HEK293 (cell line): Measurements from ENCODE around the gene ZNF768.

Source experiments
- CTCF ChIA-PET: fragments of 350-600 bp; formaldehyde crosslinking; extraction: SDS; loops from one replicate; lab custom pipeline; 2021; ENCODE audit warnings: antibody characterized with exemption; lab: Yijun Ruan, JAX
- POLR2A ChIA-PET: fragments of 300-600 bp; formaldehyde crosslinking; extraction: SDS; loops from one replicate; lab custom pipeline; 2020; ENCODE audit warnings: antibody characterized with exemption, inconsistent platforms; lab: Yijun Ruan, JAX
- H3K27ac ChIP-seq: fragments of 200-500 bp; sonication (Bioruptor generic); 2 replicates; pipeline ENCODE4 v1.5.1; 2014; ENCODE audit warnings: low read depth, low read length, control low read depth, inconsistent platforms; ENCODE audit errors: extremely low read depth
- H3K36me3 ChIP-seq, 2 experiments: fragments of 200-500 bp in 1 of 2; sonication (Bioruptor generic) in 1 of 2; 1 replicate in 1 of 2; 2 replicates in 1 of 2; pipeline ENCODE4 v1.5.1; 2014 to 2017; ENCODE audit warnings: inconsistent platforms in 2 of 2, low read length in 2 of 2; ENCODE audit not compliant: control insufficient read depth in 2 of 2, insufficient read depth in 1 of 2
- H3K4me1 ChIP-seq: fragments of 200-500 bp; sonication (Bioruptor generic); 2 replicates; pipeline ENCODE4 v1.5.1; 2014; ENCODE audit warnings: mild to moderate bottlenecking, low read length, inconsistent platforms; ENCODE audit not compliant: control insufficient read depth, insufficient read depth
- H3K4me3 ChIP-seq: 2 replicates; pipeline ENCODE4 v1.5.1; 2011; ENCODE audit warnings: low read depth, mild to moderate bottlenecking, control low read depth, low read length, moderate library complexity
- H3K9me3 ChIP-seq: fragments of 200-500 bp; sonication (Bioruptor generic); 2 replicates; pipeline ENCODE4 v1.5.1; 2014; ENCODE audit warnings: low read depth, low read length, inconsistent platforms; ENCODE audit not compliant: control insufficient read depth, insufficient read depth
- HOXC10 ChIP-seq: sonication (generic); formaldehyde crosslinking; IDR thresholded peaks from 2 replicates; pipeline ENCODE4 v1.8.1; 2023; ENCODE audit warnings: mild to moderate bottlenecking, missing genetic modification reagents
- KLF1 ChIP-seq: fragments of 450-650 bp; formaldehyde crosslinking; IDR thresholded peaks from 2 replicates; pipeline ENCODE4 v1.5.1; 2016; ENCODE audit warnings: missing biosample characterization, missing genetic modification characterization
- SP7 ChIP-seq: fragments of 450-650 bp; formaldehyde crosslinking; IDR thresholded peaks from 2 replicates; pipeline ENCODE4 v1.5.1; 2016; ENCODE audit warnings: missing biosample characterization, missing genetic modification characterization
- YY1 ChIP-seq: fragments of 450-650 bp; formaldehyde crosslinking; IDR thresholded peaks from 2 replicates; pipeline ENCODE4 v1.5.1; 2018; ENCODE audit warnings: missing biosample characterization, missing genetic modification characterization
- YY2 ChIP-seq: fragments of 450-650 bp; formaldehyde crosslinking; IDR thresholded peaks from 2 replicates; pipeline ENCODE4 v1.5.1; 2016; ENCODE audit warnings: missing biosample characterization, missing genetic modification characterization
- ZBTB21 ChIP-seq: fragments of 450-650 bp; formaldehyde crosslinking; IDR thresholded peaks from 2 replicates; pipeline ENCODE4 v1.5.1; 2017; ENCODE audit warnings: missing biosample characterization, missing genetic modification characterization
- ZNF214 ChIP-seq: fragments of 450-650 bp; formaldehyde crosslinking; IDR thresholded peaks from 2 replicates; pipeline ENCODE4 v1.5.1; 2017; ENCODE audit warnings: missing biosample characterization, mild to moderate bottlenecking, missing genetic modification characterization, borderline replicate concordance
- ZNF600 ChIP-seq: fragments of 450-650 bp; formaldehyde crosslinking; IDR thresholded peaks from 2 replicates; pipeline ENCODE4 v1.5.1; 2016; ENCODE audit warnings: missing biosample characterization, missing genetic modification characterization
- ZNF658 ChIP-seq: fragments of 450-650 bp; formaldehyde crosslinking; IDR thresholded peaks from 2 replicates; pipeline ENCODE4; 2016; ENCODE audit warnings: missing biosample characterization, missing genetic modification characterization
- ZNF830 ChIP-seq: fragments of 450-650 bp; IDR thresholded peaks from 2 replicates; pipeline ENCODE4 v1.5.0; 2018; ENCODE audit warnings: missing biosample characterization, missing genetic modification characterization, low read depth, mild to moderate bottlenecking, moderate library complexity
- TF ChIP-seq, protein P1 (sequence below): fragments of 450-650 bp; formaldehyde crosslinking; IDR thresholded peaks from 2 replicates; pipeline ENCODE4 v1.5.1; 2016; ENCODE audit warnings: missing biosample characterization, missing genetic modification characterization
- TF ChIP-seq, protein P2 (sequence below): fragments of 450-650 bp; IDR thresholded peaks from 2 replicates; pipeline ENCODE4 v1.5.1; 2018; ENCODE audit warnings: missing biosample characterization, missing genetic modification characterization
- TF ChIP-seq, protein P3 (sequence below): fragments of 450-650 bp; formaldehyde crosslinking; IDR thresholded peaks from 2 replicates; pipeline ENCODE4 v1.5.1; 2017; ENCODE audit warnings: missing biosample characterization, missing genetic modification characterization
- TF ChIP-seq, protein P4 (sequence below): fragments of 450-650 bp; formaldehyde crosslinking; IDR thresholded peaks from 2 replicates; pipeline ENCODE4 v1.5.1; 2016; ENCODE audit warnings: missing biosample characterization, missing genetic modification characterization
- TF ChIP-seq, protein P5 (sequence below): fragments of 450-650 bp; formaldehyde crosslinking; IDR thresholded peaks from 2 replicates; pipeline ENCODE4 v1.5.1; 2016; ENCODE audit warnings: missing biosample characterization, missing genetic modification characterization

Gene ZNF768

DNA sequence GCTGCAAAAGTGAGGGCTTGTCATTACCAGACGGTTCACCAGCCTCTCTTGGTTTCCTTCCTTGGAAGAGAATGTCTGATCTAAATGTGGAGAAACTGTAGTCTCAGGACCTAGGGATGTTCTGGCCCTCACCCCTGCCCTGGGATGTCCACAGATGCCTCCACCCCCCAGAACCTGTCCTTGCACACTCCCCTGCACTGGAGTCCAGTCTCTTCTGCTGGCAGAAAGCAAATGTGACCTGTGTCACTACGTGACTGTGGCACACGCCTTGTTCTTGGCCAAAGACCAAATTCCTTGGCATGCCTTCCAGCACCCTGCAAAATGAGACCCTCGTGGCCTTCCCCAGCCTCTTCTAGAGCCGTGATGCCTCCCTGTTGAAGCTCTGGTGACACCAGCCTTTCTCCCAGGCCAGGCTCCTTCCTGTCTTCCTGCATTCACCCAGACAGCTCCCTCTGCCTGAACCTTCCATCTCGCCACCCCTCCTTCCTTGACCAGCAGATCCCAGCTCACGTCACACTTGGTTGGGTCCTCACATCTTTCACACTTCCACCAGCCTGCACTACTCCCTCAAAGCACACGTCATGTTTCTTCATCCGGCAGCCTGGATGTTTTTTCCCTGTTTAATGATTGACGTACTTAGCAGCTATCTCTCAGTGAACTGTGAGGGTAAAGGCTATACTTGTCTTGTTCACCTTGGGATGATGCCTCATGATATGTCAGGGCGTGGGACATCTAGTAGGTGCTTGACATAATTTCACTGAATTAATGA is 4.3 kb downstream of the ZNF768 start:
- Histone ChIP-seq H3K9me3 (no peaks in the 10 kb centered on the region), H3K27ac (no peak overlapping the region), H3K4me1 (peaks cover 5% of the 10 kb centered on the region; the same call in 1 of the 2 replicates), H3K36me3 (peaks cover 0 to 14% of the 10 kb centered on the region in 2 experiments; a peak in 1 of 3 replicates), H3K4me3 (no peak overlapping the region)
- no peak for TF ChIP-seq ZNF830 (tag by site-specific recombination)
- TF ChIP-seq, protein P1, sequence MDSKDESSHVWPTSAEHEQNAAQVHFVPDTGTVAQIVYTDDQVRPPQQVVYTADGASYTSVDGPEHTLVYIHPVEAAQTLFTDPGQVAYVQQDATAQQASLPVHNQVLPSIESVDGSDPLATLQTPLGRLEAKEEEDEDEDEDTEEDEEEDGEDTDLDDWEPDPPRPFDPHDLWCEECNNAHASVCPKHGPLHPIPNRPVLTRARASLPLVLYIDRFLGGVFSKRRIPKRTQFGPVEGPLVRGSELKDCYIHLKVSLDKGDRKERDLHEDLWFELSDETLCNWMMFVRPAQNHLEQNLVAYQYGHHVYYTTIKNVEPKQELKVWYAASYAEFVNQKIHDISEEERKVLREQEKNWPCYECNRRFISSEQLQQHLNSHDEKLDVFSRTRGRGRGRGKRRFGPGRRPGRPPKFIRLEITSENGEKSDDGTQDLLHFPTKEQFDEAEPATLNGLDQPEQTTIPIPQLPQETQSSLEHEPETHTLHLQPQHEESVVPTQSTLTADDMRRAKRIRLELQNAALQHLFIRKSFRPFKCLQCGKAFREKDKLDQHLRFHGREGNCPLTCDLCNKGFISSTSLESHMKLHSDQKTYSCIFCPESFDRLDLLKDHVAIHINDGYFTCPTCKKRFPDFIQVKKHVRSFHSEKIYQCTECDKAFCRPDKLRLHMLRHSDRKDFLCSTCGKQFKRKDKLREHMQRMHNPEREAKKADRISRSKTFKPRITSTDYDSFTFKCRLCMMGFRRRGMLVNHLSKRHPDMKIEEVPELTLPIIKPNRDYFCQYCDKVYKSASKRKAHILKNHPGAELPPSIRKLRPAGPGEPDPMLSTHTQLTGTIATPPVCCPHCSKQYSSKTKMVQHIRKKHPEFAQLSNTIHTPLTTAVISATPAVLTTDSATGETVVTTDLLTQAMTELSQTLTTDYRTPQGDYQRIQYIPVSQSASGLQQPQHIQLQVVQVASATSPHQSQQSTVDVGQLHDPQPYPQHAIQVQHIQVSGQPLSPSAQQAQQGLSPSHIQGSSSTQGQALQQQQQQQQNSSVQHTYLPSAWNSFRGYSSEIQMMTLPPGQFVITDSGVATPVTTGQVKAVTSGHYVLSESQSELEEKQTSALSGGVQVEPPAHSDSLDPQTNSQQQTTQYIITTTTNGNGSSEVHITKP, result peak; percentile 85
- TF ChIP-seq ZNF600, result peak; percentile 68
- CTCF ChIA-PET, result interaction anchor here (0.6 to 1.6 kb wide), 2 partner anchors 9 to 72 kb away, joined by 4 read pairs; no protein-coding TSS in a partner anchor
- POLR2A ChIA-PET, result interaction anchor here (0.8 kb wide), 1 partner anchor 81 kb away, joined by 3 read pairs; no protein-coding TSS in a partner anchor

DNA sequence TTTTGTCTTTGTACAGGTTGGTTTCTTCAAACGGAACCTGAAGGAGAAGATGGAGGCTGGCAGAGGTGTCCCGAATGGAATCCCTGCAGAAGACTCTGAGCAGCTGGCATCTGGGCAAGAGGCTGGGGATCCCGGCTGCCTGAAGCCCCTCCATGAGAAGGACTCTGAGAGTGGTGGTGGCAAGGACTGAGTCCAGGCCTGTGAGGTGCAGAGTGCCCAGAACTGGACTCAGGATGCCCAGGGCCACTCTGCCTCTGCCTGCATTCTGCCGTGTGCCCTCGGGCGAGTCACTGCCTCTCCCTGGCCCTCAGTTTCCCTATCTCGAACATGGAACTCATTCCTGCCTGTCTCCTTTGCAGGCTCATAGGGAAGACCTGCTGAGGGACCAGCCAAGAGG is 4.9 kb downstream of the ZNF768 start:
- H3K36me3 ChIP-seq, result peaks cover 0 to 14% of the 10 kb centered on the region in 2 experiments; a peak in 1 of 3 replicates
- H3K9me3 ChIP-seq, result no peaks in the 10 kb centered on the region
- no peak overlapping the region for H3K4me3 ChIP-seq
- no peak overlapping the region for H3K27ac ChIP-seq
- ChIA-PET POLR2A (interaction anchor here (0.8 kb wide), 1 partner anchor 82 kb away, joined by 3 read pairs; no protein-coding TSS in a partner anchor), CTCF (no interaction called here)
- H3K4me1 ChIP-seq, result peaks cover 5% of the 10 kb centered on the region; the same call in 1 of the 2 replicates
- TF ChIP-seq ZNF214 (tag by site-specific recombination) (no peak), ZBTB21 (tag by site-specific recombination) (no peak), YY2 (no peak)
- TF ChIP-seq, protein P2, sequence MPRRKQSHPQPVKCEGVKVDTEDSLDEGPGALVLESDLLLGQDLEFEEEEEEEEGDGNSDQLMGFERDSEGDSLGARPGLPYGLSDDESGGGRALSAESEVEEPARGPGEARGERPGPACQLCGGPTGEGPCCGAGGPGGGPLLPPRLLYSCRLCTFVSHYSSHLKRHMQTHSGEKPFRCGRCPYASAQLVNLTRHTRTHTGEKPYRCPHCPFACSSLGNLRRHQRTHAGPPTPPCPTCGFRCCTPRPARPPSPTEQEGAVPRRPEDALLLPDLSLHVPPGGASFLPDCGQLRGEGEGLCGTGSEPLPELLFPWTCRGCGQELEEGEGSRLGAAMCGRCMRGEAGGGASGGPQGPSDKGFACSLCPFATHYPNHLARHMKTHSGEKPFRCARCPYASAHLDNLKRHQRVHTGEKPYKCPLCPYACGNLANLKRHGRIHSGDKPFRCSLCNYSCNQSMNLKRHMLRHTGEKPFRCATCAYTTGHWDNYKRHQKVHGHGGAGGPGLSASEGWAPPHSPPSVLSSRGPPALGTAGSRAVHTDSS (tag by site-specific recombination), result no peak

DNA sequence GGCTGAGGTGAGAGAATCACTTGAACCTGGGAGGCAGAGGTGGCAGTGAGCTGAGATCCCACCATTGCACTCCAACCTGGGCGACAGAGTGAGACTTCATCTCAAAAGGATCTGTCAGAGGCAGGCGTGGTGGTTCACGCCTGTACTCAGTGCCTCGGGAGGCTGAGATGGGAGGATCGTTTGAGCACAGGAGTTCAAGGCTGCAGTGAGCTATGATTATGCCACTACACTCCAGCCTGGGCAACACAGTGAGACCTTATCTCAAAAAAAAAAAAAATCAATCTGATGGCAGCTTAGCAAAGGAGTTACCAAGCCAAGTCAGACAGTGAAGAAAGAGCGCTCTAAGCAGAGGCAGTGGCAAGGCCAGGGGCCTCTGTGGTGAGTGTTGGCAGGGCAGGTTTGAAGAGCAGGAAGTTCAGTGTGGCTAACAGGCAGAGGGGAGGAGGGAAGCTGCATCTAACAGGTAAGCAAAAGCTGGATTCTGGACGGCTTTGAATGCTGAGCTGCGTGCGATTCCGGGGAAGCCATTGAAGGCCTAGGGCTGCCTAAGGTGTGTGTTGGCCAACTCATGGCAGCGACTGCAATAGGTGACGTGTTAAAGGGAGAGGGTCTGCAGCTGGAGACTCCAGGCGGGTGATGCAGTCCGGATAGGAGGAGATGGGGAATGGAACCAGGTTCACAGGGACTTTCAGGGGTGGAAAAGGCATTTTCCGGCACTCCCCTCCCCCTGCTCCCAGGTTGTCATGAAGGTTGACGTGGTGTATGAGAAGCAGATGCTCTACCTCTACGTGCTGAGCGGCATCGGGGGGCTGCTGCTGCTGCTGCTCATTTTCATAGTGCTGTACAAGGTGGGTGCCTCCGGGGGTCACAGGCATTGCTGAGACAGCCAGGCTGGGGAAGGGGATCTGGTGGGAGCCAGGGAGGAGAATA is 7.0 kb downstream of the ZNF768 start:
- peaks cover 3% of the 10 kb centered on the region; the same call in 1 of the 2 replicates for H3K4me1 ChIP-seq
- TF ChIP-seq KLF1 (no peak), SP7 (tag by site-specific recombination) (no peak), ZNF214 (tag by site-specific recombination) (no peak), ZNF658 (tag by site-specific recombination) (no peak), YY1 (tag by site-specific recombination) (no peak), HOXC10 (CRISPR knock-in tag) (no peak)
- TF ChIP-seq, protein P3, sequence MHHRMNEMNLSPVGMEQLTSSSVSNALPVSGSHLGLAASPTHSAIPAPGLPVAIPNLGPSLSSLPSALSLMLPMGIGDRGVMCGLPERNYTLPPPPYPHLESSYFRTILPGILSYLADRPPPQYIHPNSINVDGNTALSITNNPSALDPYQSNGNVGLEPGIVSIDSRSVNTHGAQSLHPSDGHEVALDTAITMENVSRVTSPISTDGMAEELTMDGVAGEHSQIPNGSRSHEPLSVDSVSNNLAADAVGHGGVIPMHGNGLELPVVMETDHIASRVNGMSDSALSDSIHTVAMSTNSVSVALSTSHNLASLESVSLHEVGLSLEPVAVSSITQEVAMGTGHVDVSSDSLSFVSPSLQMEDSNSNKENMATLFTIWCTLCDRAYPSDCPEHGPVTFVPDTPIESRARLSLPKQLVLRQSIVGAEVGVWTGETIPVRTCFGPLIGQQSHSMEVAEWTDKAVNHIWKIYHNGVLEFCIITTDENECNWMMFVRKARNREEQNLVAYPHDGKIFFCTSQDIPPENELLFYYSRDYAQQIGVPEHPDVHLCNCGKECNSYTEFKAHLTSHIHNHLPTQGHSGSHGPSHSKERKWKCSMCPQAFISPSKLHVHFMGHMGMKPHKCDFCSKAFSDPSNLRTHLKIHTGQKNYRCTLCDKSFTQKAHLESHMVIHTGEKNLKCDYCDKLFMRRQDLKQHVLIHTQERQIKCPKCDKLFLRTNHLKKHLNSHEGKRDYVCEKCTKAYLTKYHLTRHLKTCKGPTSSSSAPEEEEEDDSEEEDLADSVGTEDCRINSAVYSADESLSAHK (tag by site-specific recombination), result no peak
- TF ChIP-seq, protein P4, sequence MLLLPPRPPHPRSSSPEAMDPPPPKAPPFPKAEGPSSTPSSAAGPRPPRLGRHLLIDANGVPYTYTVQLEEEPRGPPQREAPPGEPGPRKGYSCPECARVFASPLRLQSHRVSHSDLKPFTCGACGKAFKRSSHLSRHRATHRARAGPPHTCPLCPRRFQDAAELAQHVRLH (tag by site-specific recombination), result no peak
- TF ChIP-seq, protein P5, sequence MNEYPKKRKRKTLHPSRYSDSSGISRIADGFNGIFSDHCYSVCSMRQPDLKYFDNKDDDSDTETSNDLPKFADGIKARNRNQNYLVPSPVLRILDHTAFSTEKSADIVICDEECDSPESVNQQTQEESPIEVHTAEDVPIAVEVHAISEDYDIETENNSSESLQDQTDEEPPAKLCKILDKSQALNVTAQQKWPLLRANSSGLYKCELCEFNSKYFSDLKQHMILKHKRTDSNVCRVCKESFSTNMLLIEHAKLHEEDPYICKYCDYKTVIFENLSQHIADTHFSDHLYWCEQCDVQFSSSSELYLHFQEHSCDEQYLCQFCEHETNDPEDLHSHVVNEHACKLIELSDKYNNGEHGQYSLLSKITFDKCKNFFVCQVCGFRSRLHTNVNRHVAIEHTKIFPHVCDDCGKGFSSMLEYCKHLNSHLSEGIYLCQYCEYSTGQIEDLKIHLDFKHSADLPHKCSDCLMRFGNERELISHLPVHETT (tag by site-specific recombination), result no peak
- H3K36me3 ChIP-seq, result peaks cover 0 to 4% of the 10 kb centered on the region in 2 experiments; a peak in 1 of 3 replicates
- H3K4me3 ChIP-seq, result no peak overlapping the region
- H3K27ac ChIP-seq, result no peak overlapping the region
- CTCF ChIA-PET, result interaction anchor here (0.6 to 1.4 kb wide), 4 partner anchors 36 to 480 kb away, joined by 3 to 4 read pairs (median 3); no protein-coding TSS in a partner anchor
- no peaks in the 10 kb centered on the region for H3K9me3 ChIP-seq
- POLR2A ChIA-PET, result interaction anchor here (0.6 kb wide), 1 partner anchor 11 kb away, joined by 3 read pairs; no protein-coding TSS in a partner anchor
